Liver (tissue), 9 donors: ENCODE results near the gene ULK4. TPM values are rescaled to one million over a fixed set of nuclear protein-coding genes. Genes with fewer than 3 reads are reported as not detected.

Experiments used
- DNase-seq: peaks from one replicate; pipeline ENCODE4 v3.0.0-alpha.2; 2017; ENCODE audit warnings: low spot score
- H3K27ac ChIP-seq, 2 donors: one replicate each; pipeline ENCODE4 v1.7.0; 2013; ENCODE audit warnings: inconsistent platforms in 2 of 2, low read length in 2 of 2, control low read depth in 1 of 2, low read depth in 1 of 2, mild to moderate bottlenecking in 1 of 2
- H3K27me3 ChIP-seq, 4 donors: one replicate each; pipeline versions ENCODE4 v1.6.1 to v1.7.0; 2013; ENCODE audit warnings: low read length in 3 of 4, inconsistent platforms in 1 of 4, mild to moderate bottlenecking in 1 of 4, moderate library complexity in 1 of 4; ENCODE audit not compliant: control insufficient read depth in 4 of 4, insufficient read depth in 4 of 4
- H3K36me3 ChIP-seq, 4 donors: one replicate each; pipeline versions ENCODE4 v1.6.1 to v1.7.0; 2013; ENCODE audit warnings: low read length in 3 of 4, mild to moderate bottlenecking in 3 of 4, low read depth in 1 of 4, moderate library complexity in 1 of 4; ENCODE audit not compliant: control insufficient read depth in 4 of 4, insufficient read depth in 3 of 4
- H3K4me1 ChIP-seq, 4 donors: one replicate each; pipeline versions ENCODE4 v1.6.1 to v1.7.0; 2013; ENCODE audit warnings: low read length in 3 of 4, mild to moderate bottlenecking in 3 of 4, moderate library complexity in 1 of 4; ENCODE audit not compliant: control insufficient read depth in 4 of 4, insufficient read depth in 4 of 4
- H3K4me3 ChIP-seq, 3 donors: one replicate each; pipeline versions ENCODE4 v1.6.1 to v1.7.0; 2013; ENCODE audit warnings: low read length in 3 of 3, control low read depth in 1 of 3, low read depth in 1 of 3, mild to moderate bottlenecking in 1 of 3
- H3K9ac ChIP-seq, 2 donors: one replicate each; pipeline ENCODE4 v1.7.0; 2013; ENCODE audit warnings: low read length in 2 of 2, mild to moderate bottlenecking in 2 of 2, moderate library complexity in 2 of 2, control low read depth in 1 of 2, low read depth in 1 of 2
- H3K9me3 ChIP-seq, 4 donors: one replicate each; pipeline versions ENCODE4 v1.6.1 to v1.7.0; 2013; ENCODE audit warnings: low read length in 3 of 4; ENCODE audit not compliant: control insufficient read depth in 4 of 4
- EGR1 ChIP-seq, 2 donors: IDR thresholded peaks; 2 replicates each; pipeline ENCODE4 v1.6.1; 2016 to 2018; ENCODE audit warnings: antibody characterized with exemption in 2 of 2, low read depth in 2 of 2
- FOXA1 ChIP-seq: IDR thresholded peaks from 2 replicates; pipeline ENCODE4 v1.6.1; 2016; ENCODE audit warnings: antibody characterized with exemption
- FOXA2 ChIP-seq: IDR thresholded peaks from 2 replicates; pipeline ENCODE4 v1.6.1; 2016; ENCODE audit warnings: antibody characterized with exemption
- GABPA ChIP-seq, 2 donors: IDR thresholded peaks in 1 of 2; conservative IDR thresholded peaks in 1 of 2; 2 replicates each; pipeline ENCODE4 v1.6.1; 2016; ENCODE audit warnings: antibody characterized with exemption in 2 of 2, mild to moderate bottlenecking in 1 of 2, moderate library complexity in 1 of 2
- HNF4A ChIP-seq, 2 donors: conservative IDR thresholded peaks; 2 replicates each; pipeline ENCODE4 v1.6.1; 2016; ENCODE audit warnings: antibody characterized with exemption in 2 of 2, mild to moderate bottlenecking in 2 of 2
- HNF4G ChIP-seq: IDR thresholded peaks from 2 replicates; pipeline ENCODE4 v1.6.1; 2016; ENCODE audit warnings: antibody characterized with exemption
- JUND ChIP-seq, 2 donors: IDR thresholded peaks; 2 replicates each; pipeline ENCODE4 v1.6.1; 2016; ENCODE audit warnings: antibody characterized with exemption in 2 of 2
- NR2F2 ChIP-seq: IDR thresholded peaks from 2 replicates; pipeline ENCODE4 v1.6.1; 2016; ENCODE audit warnings: antibody characterized with exemption
- RAD21 ChIP-seq, 2 donors: IDR thresholded peaks; 2 replicates each; pipeline ENCODE4 v1.6.1; 2016; ENCODE audit warnings: antibody characterized with exemption in 2 of 2, mild to moderate bottlenecking in 2 of 2
- RXRA ChIP-seq, 2 donors: IDR thresholded peaks; 2 replicates each; pipeline ENCODE4 v1.6.1; 2017 to 2018; ENCODE audit warnings: antibody characterized with exemption in 2 of 2, mild to moderate bottlenecking in 1 of 2
- SP1 ChIP-seq: IDR thresholded peaks from 2 replicates; pipeline ENCODE4 v1.6.1; 2018; ENCODE audit warnings: antibody characterized with exemption, mild to moderate bottlenecking
- TAF1 ChIP-seq: conservative IDR thresholded peaks from 2 replicates; pipeline ENCODE4 v1.6.1; 2016; ENCODE audit warnings: antibody characterized with exemption, mild to moderate bottlenecking
- YY1 ChIP-seq: IDR thresholded peaks from 2 replicates; pipeline ENCODE4 v1.6.1; 2016; ENCODE audit warnings: antibody characterized with exemption, mild to moderate bottlenecking
- polyA plus RNA-seq, 2 donors: library from polyadenylated mRNA; stranded (reverse) in 1 of 2; unstranded in 1 of 2; fragments of 200-250 nt in 1 of 2; fragments of >200 nt in 1 of 2; fragmentation: Nextera tagmentation in 1 of 2; extraction: Ambion mirVana in 1 of 2; gene quantifications; one replicate each; pipeline versions ENCODE4 v1.2.1 to v1.2.3, GENCODE V29; 2013 to 2015
- total RNA-seq, 2 donors: library from RNA; depleted of rRNA; stranded (reverse); fragments of >200 nt; gene quantifications; one replicate each; pipeline ENCODE4 v1.2.3, GENCODE V29; 2014
- TF ChIP-seq, protein P1 (sequence below): IDR thresholded peaks from 2 replicates; pipeline ENCODE4 v1.6.1; 2016; ENCODE audit warnings: antibody characterized with exemption
- TF ChIP-seq, protein P2 (sequence below): IDR thresholded peaks from 2 replicates; pipeline ENCODE4 v1.6.1; 2016; ENCODE audit warnings: antibody characterized with exemption
- TF ChIP-seq, protein P3 (sequence below): IDR thresholded peaks from 2 replicates; pipeline ENCODE4 v1.6.1; 2016; ENCODE audit warnings: antibody characterized with exemption
- TF ChIP-seq, protein P4 (sequence below): fragments of 150-350 bp; IDR thresholded peaks from 2 replicates; pipeline ENCODE4 v1.5.1; 2017; ENCODE audit warnings: improper control_type of control experiment, low read depth, low read length; ENCODE audit not compliant: missing input control
- TF ChIP-seq, protein P5 (sequence below): IDR thresholded peaks from 2 replicates; pipeline ENCODE4 v1.6.1; 2016; ENCODE audit warnings: antibody characterized with exemption, mild to moderate bottlenecking
- donor health status: healthy.
- donor health status: healthy.
- donor health status: healthy.
- donor health status: healthy.
- donor health status: healthy.

Gene ULK4
- total and polyA plus RNA-seq, 4 donors: 1.1 to 11.5 (median 3.2) TPM

DNA sequence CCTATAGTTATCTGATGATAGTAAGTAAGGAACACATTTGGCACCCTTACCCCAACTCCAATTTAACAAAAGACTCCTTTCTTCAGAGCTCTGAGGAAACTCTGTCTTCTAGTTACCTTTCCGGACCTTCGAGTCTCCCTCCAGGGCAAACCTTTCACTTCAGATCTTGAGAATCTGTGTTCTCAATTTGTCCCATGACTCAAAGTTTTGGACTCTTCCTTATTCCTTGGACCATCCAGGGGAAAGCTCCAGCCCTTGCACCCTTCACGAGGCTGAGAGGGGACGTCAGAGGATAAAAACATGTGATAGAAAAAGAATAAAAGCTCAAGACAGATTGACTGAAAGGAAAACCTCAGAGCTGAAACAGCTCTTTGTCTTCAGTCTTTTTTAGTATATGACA lies 685.7 kb downstream of the ULK4 start (continued):
- TF ChIP-seq, protein P1, sequence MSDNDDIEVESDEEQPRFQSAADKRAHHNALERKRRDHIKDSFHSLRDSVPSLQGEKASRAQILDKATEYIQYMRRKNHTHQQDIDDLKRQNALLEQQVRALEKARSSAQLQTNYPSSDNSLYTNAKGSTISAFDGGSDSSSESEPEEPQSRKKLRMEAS: no peak
- TF ChIP-seq RAD21 (IDR thresholded peaks at IDR 0.05) (no peak), EGR1 (IDR thresholded peaks at IDR 0.05; ENCODE audit: low read depth in 2 of 2) (no peak), TAF1 (no peak)

DNA sequence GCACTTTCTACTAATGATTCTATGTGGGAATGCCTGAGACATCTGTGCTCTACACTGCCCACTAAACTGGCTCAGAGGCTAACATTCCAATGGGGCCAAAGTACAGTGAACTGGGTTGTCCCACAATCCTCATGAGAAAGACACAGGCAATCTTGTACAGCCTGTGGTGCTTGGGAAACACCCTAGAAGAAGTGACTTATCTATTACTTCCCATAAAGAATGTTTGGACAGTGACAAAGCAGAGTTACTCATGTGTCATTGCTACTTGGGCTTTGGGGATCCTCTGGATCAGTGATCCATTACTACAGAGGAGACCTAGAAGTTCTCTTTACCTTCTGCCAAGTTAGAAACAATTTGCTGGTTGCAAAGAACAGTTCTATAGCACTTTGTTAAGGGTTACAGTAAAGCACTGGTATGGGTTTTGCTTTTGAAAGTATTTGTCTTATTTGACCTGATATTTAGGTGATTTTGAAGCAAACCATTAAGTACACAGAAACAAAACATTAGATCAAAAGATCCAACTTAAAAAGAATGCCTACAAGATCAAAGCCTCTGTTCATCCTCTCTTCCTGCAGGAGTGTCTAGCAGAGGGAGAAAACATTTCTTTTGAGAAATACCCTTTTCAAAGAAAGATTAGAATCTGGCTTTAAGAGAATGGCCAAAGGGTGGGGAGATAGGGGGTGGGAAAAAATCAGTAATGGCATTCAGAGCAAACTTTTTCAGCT lies 686.8 kb downstream of the ULK4 start:
- Histone ChIP-seq H3K27me3 (no peaks in the 10 kb centered on the region), H3K9me3 (peaks cover 0 to 4% (median 1%) of the 10 kb centered on the region in 4 donors), H3K4me1 (no peaks in the 10 kb centered on the region), H3K36me3 (peaks cover 0 to 2% (median 0%) of the 10 kb centered on the region in 4 donors), H3K27ac (no peak overlapping the region), H3K4me3 (no peak overlapping the region), H3K9ac (no peak overlapping the region)
- TF ChIP-seq SP1 (no peak), YY1 (no peak), TAF1 (no peak), JUND (IDR thresholded peaks at IDR 0.05) (no peak), GABPA (IDR thresholded peaks at IDR 0.05 in 1 of 2, conservative IDR thresholded peaks at IDR 0.05 in 1 of 2) (no peak), RXRA (IDR thresholded peaks at IDR 0.05) (no peak), RAD21 (IDR thresholded peaks at IDR 0.05) (no peak), HNF4A (conservative IDR thresholded peaks at IDR 0.05) (no peak), HNF4G (no peak), EGR1 (IDR thresholded peaks at IDR 0.05; ENCODE audit: low read depth in 2 of 2) (no peak), FOXA1 (no peak), FOXA2 (no peak), NR2F2 (no peak)
- TF ChIP-seq, protein P2, sequence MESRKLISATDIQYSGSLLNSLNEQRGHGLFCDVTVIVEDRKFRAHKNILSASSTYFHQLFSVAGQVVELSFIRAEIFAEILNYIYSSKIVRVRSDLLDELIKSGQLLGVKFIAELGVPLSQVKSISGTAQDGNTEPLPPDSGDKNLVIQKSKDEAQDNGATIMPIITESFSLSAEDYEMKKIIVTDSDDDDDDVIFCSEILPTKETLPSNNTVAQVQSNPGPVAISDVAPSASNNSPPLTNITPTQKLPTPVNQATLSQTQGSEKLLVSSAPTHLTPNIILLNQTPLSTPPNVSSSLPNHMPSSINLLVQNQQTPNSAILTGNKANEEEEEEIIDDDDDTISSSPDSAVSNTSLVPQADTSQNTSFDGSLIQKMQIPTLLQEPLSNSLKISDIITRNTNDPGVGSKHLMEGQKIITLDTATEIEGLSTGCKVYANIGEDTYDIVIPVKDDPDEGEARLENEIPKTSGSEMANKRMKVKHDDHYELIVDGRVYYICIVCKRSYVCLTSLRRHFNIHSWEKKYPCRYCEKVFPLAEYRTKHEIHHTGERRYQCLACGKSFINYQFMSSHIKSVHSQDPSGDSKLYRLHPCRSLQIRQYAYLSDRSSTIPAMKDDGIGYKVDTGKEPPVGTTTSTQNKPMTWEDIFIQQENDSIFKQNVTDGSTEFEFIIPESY: no peak
- TF ChIP-seq, protein P3, sequence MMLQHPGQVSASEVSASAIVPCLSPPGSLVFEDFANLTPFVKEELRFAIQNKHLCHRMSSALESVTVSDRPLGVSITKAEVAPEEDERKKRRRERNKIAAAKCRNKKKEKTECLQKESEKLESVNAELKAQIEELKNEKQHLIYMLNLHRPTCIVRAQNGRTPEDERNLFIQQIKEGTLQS: no peak
- TF ChIP-seq, protein P4, sequence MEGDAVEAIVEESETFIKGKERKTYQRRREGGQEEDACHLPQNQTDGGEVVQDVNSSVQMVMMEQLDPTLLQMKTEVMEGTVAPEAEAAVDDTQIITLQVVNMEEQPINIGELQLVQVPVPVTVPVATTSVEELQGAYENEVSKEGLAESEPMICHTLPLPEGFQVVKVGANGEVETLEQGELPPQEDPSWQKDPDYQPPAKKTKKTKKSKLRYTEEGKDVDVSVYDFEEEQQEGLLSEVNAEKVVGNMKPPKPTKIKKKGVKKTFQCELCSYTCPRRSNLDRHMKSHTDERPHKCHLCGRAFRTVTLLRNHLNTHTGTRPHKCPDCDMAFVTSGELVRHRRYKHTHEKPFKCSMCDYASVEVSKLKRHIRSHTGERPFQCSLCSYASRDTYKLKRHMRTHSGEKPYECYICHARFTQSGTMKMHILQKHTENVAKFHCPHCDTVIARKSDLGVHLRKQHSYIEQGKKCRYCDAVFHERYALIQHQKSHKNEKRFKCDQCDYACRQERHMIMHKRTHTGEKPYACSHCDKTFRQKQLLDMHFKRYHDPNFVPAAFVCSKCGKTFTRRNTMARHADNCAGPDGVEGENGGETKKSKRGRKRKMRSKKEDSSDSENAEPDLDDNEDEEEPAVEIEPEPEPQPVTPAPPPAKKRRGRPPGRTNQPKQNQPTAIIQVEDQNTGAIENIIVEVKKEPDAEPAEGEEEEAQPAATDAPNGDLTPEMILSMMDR: no peak
- TF ChIP-seq, protein P1: no peak
- TF ChIP-seq, protein P5, sequence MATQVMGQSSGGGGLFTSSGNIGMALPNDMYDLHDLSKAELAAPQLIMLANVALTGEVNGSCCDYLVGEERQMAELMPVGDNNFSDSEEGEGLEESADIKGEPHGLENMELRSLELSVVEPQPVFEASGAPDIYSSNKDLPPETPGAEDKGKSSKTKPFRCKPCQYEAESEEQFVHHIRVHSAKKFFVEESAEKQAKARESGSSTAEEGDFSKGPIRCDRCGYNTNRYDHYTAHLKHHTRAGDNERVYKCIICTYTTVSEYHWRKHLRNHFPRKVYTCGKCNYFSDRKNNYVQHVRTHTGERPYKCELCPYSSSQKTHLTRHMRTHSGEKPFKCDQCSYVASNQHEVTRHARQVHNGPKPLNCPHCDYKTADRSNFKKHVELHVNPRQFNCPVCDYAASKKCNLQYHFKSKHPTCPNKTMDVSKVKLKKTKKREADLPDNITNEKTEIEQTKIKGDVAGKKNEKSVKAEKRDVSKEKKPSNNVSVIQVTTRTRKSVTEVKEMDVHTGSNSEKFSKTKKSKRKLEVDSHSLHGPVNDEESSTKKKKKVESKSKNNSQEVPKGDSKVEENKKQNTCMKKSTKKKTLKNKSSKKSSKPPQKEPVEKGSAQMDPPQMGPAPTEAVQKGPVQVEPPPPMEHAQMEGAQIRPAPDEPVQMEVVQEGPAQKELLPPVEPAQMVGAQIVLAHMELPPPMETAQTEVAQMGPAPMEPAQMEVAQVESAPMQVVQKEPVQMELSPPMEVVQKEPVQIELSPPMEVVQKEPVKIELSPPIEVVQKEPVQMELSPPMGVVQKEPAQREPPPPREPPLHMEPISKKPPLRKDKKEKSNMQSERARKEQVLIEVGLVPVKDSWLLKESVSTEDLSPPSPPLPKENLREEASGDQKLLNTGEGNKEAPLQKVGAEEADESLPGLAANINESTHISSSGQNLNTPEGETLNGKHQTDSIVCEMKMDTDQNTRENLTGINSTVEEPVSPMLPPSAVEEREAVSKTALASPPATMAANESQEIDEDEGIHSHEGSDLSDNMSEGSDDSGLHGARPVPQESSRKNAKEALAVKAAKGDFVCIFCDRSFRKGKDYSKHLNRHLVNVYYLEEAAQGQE: no peak
- no peak for DNase-seq
